ENCODE data around the gene ST3GAL3.

GRCh38 chr1:43908858-43909257, 201.5 kb downstream of the ST3GAL3 start:
- no peak for TF ChIP-seq CTCF (IDR thresholded peaks at IDR 0.05; ENCODE audit: extremely low read depth in 1 of 2, insufficient read depth in 1 of 2, low read depth in 1 of 2, low read length in 2 of 2)
- TF ChIP-seq POLR2A (IDR thresholded peaks at IDR 0.05; ENCODE audit: low read depth, low read length) = no peak
- TF ChIP-seq POLR2AphosphoS5 (IDR thresholded peaks at IDR 0.05; ENCODE audit: insufficient read depth, low read depth, low read length) = no peak
- no peak for TF ChIP-seq MYC (IDR thresholded peaks at IDR 0.05; ENCODE audit: low read depth, low read length)
- no peak for TF ChIP-seq EZH2 (IDR thresholded peaks at IDR 0.05; ENCODE audit: borderline replicate concordance, low read depth, low read length, severe bottlenecking)
- TF ChIP-seq JUN (IDR thresholded peaks at IDR 0.05; ENCODE audit: borderline replicate concordance, insufficient read depth, insufficient read length, low read depth) = no peak
- TF ChIP-seq GATA2 (IDR thresholded peaks at IDR 0.05; ENCODE audit: insufficient read depth, insufficient read length, low read depth, low read length) = no peak
- TF ChIP-seq FOS (IDR thresholded peaks at IDR 0.05; ENCODE audit: borderline replicate concordance, insufficient read depth, low read length) = no peak
